Measurements from ENCODE around the gene IQCK.

The IQCK gene

DNA sequence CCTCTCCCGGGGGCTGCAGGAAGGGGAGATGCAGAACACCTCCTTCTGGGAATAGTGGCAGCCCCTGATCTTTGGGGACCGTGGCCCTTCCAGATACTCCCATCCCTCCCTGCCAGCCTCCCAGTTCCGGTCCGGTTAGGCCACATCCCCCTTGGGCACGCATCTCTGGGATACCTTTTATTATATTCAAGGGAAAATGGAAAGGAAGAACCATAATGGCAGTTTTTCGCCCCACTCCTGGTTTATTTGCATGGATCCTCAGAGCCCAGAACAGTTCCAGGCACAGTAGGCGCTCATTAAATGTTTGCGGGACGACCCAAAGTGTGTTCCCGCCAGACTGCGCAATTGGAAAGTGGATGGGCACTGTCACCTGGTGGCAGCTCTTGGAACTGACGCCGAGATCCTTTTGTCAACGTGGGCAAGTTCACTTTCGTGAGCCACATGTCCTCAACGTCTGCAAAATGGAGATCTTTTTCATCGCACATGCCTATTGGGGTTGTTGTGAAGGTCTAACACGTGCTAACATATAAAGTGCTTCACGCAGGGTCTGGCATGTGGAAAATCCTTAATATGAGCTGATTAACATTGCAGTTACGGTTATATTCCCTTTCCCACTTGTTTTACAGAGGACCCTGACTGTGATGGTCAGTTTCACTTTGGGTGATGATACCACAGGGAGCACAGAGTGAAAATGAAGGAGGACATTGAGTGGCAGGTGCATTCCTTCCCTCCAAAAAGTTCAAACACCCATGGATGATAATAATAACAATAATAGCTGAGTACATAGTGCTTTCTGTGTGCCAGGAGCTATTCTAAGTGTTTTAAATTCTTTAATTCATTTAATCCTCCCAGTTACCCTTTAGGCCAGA, 168.2 kb downstream of the IQCK start:
- Histone ChIP-seq H2AFZ (ENCODE audit: low read depth, low read length, severe bottlenecking) (peak overlapping the region; percentile 43), H3K27me3 (ENCODE audit: low read length) (no peaks in the 10 kb centered on the region), H3K27ac (ENCODE audit: low read depth, low read length) (no peak overlapping the region), H3K9me2 (replicated peaks; ENCODE audit: insufficient read depth, low read length) (no peaks in the 10 kb centered on the region), H3K36me3 (ENCODE audit: low read length) (no peaks in the 10 kb centered on the region), H3K4me2 (ENCODE audit: low read depth, low read length, poor library complexity, severe bottlenecking) (no peak overlapping the region), H4K20me1 (ENCODE audit: low read depth, low read length) (no peaks in the 10 kb centered on the region), H3K9ac (ENCODE audit: low read length) (no peak overlapping the region), H3F3A (ENCODE audit: insufficient read depth) (no peaks in the 10 kb centered on the region), H3K79me2 (ENCODE audit: insufficient read depth, low read length) (no peaks in the 10 kb centered on the region), H3K9me3 (ENCODE audit: insufficient read depth, low read length) (no peaks in the 10 kb centered on the region), H3K4me3 (ENCODE audit: insufficient read depth, low read length, poor library complexity, severe bottlenecking) (no peak overlapping the region)
- TF ChIP-seq EZH2phosphoT487 (conservative IDR thresholded peaks at IDR 0.05; ENCODE audit: low read length), result no peak
- peak; percentile 73 for TF ChIP-seq CTCF (IDR thresholded peaks at IDR 0.05; ENCODE audit: insufficient read depth, low read length, poor library complexity, severe bottlenecking)

- H3K9me3 ChIP-seq (ENCODE audit: insufficient read depth, low read length), result no peaks in the 10 kb centered on the region
- no peaks in the 10 kb centered on the region for H4K20me1 ChIP-seq (ENCODE audit: low read depth, low read length)
- no peak overlapping the region for H3K4me2 ChIP-seq (ENCODE audit: low read depth, low read length, poor library complexity, severe bottlenecking)
- no peak overlapping the region for H3K27ac ChIP-seq (ENCODE audit: low read depth, low read length)
- H2AFZ ChIP-seq (ENCODE audit: low read depth, low read length, severe bottlenecking), result no peak overlapping the region
- no peaks in the 10 kb centered on the region for H3K9me2 ChIP-seq (replicated peaks; ENCODE audit: insufficient read depth, low read length)
- no peaks in the 10 kb centered on the region for H3K27me3 ChIP-seq (ENCODE audit: low read length)
- no peaks in the 10 kb centered on the region for H3F3A ChIP-seq (ENCODE audit: insufficient read depth)
- no peaks in the 10 kb centered on the region for H3K79me2 ChIP-seq (ENCODE audit: insufficient read depth, low read length)
- no peak overlapping the region for H3K4me3 ChIP-seq (ENCODE audit: insufficient read depth, low read length, poor library complexity, severe bottlenecking)
- no peaks in the 10 kb centered on the region for H3K36me3 ChIP-seq (ENCODE audit: low read length)
- TF ChIP-seq EZH2phosphoT487 (conservative IDR thresholded peaks at IDR 0.05; ENCODE audit: low read length) (no peak), CTCF (IDR thresholded peaks at IDR 0.05; ENCODE audit: insufficient read depth, low read length, poor library complexity, severe bottlenecking) (no peak)
- H3K9ac ChIP-seq (ENCODE audit: low read length), result no peak overlapping the region
These were observed 170.8 kb downstream of the IQCK start for GRCh38 chr16:19888834-19889233.

GRCh38 chr16:19890901-19891300, 172.8 kb downstream of the IQCK start:
- Histone ChIP-seq H3K36me3 (ENCODE audit: low read length) (no peaks in the 10 kb centered on the region), H3K27me3 (ENCODE audit: low read length) (no peaks in the 10 kb centered on the region), H3K4me3 (ENCODE audit: insufficient read depth, low read length, poor library complexity, severe bottlenecking) (no peak overlapping the region), H3K79me2 (ENCODE audit: insufficient read depth, low read length) (no peaks in the 10 kb centered on the region), H3K9me3 (ENCODE audit: insufficient read depth, low read length) (no peaks in the 10 kb centered on the region), H3K9me2 (replicated peaks; ENCODE audit: insufficient read depth, low read length) (no peaks in the 10 kb centered on the region), H3K9ac (ENCODE audit: low read length) (no peak overlapping the region), H2AFZ (ENCODE audit: low read depth, low read length, severe bottlenecking) (no peak overlapping the region), H3K27ac (ENCODE audit: low read depth, low read length) (no peak overlapping the region), H3K4me2 (ENCODE audit: low read depth, low read length, poor library complexity, severe bottlenecking) (no peak overlapping the region), H4K20me1 (ENCODE audit: low read depth, low read length) (no peaks in the 10 kb centered on the region), H3F3A (ENCODE audit: insufficient read depth) (no peaks in the 10 kb centered on the region)
- TF ChIP-seq EZH2phosphoT487 (conservative IDR thresholded peaks at IDR 0.05; ENCODE audit: low read length), result no peak
- TF ChIP-seq CTCF (IDR thresholded peaks at IDR 0.05; ENCODE audit: insufficient read depth, low read length, poor library complexity, severe bottlenecking), result no peak

Measured in SU-DHL-6 (cell line).